ENCODE results near the gene RELN.
"Not testable (repeated sequence)": the region's sequence is repeated elsewhere in the genome, so short reads cannot be mapped to it uniquely, and the experiment has no call there.

RELN gene

GRCh38 chr7:103784646-103785286, 204.7 kb downstream of the RELN start:
- Mint-ChIP-seq H3K36me3 (no peaks in the 10 kb centered on the region), H3K27me3 (peaks cover 5% of the 10 kb centered on the region), H3K4me1 (no peaks in the 10 kb centered on the region), H3K4me3 (no peak overlapping the region), H3K9me3 (no peaks in the 10 kb centered on the region), H3K27ac (no peak overlapping the region)

- Mint-ChIP-seq H3K4me3 (no peak overlapping the region), H3K27ac (no peak overlapping the region), H3K36me3 (no peaks in the 10 kb centered on the region), H3K27me3 (peaks cover 4% of the 10 kb centered on the region), H3K9me3 (no peaks in the 10 kb centered on the region), H3K4me1 (no peaks in the 10 kb centered on the region)
Measured at GRCh38 chr7:103781409-103781808, 208.0 kb downstream of the RELN start.

- not testable (repeated sequence) for H3K27ac Mint-ChIP-seq, H3K9me3 Mint-ChIP-seq, H3K4me1 Mint-ChIP-seq, H3K27me3 Mint-ChIP-seq, H3K4me3 Mint-ChIP-seq, H3K36me3 Mint-ChIP-seq
Measured at GRCh38 chr7:103780561-103780960, 208.9 kb downstream of the RELN start.

DNA sequence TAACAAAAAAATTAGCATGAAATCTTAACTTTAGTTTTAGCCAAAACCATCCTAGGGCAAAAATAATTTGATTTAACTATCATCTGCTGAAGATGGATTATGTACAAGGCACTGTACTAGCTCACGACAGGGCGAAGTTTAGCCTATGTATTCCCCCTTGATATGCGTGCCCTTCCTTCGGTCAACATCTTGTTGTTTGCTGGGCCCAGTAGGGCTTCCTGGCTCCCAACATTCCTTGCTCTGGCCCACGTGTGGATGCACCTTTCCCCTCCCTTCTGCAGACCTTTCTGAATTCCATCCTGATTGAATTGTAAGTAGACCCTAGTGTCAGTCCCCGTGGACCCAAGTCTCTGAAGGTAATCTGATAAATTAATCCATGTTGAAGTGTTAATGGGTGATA, 212.0 kb downstream of the RELN start:
- no peaks in the 10 kb centered on the region for H3K4me1 Mint-ChIP-seq
- no peaks in the 10 kb centered on the region for H3K36me3 Mint-ChIP-seq
- H3K4me3 Mint-ChIP-seq = no peak overlapping the region
- peaks cover 3% of the 10 kb centered on the region for H3K27me3 Mint-ChIP-seq
- H3K27ac Mint-ChIP-seq = no peak overlapping the region
- no peaks in the 10 kb centered on the region for H3K9me3 Mint-ChIP-seq

DNA sequence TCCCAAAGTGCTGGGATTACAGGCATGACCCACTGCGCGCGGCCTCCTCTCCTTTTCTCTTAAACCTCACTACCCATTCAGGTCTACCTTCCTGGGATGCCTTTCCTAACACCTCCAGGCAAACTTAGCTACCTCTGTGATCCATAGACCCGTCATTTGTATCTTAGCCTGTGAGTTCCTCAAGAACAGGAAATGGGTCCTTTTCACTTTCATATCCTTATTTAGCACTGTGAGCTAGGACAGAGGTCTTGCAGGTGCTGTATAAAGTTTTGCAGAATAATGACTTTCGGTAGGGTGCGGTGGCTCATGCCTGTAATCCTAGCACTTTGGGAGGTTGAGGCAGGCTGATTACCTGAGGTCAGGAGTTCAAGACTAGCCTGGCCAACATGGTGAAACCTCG, 215.7 kb downstream of the RELN start:
- no peak overlapping the region for H3K4me3 Mint-ChIP-seq
- no peaks in the 10 kb centered on the region for H3K9me3 Mint-ChIP-seq
- H3K27ac Mint-ChIP-seq = no peak overlapping the region
- no peaks in the 10 kb centered on the region for H3K36me3 Mint-ChIP-seq
- H3K4me1 Mint-ChIP-seq = no peaks in the 10 kb centered on the region
- peaks cover 5% of the 10 kb centered on the region for H3K27me3 Mint-ChIP-seq

DNA sequence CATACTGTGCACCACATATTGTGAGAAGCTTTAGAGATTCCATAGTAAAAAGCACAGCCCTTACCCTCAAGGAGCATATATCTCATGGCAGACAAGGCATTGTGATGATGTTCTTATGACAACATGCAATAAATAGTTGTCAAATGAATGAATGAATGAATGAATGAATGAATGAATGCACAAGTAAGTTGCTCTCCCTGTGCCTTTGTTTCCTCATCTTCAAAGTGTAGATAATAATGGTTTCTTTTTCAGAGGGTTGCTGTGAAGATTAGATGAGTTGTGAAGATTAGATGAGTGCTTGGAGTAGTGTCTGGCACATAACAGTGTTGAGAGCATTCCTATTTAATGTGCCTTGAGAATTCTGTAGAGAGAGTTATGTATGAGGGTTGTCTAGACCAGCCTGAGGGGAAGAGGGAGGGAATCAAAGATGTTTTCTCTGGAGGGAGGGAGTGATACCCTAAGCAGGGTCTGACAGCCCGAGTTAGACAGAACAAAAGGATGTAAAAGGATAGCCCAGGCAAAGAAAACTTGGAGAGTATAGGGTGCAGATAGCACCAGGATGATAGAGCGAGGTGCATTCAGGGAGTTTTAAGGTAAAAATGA, 217.2 kb downstream of the RELN start:
- Mint-ChIP-seq H3K27ac (no peak overlapping the region), H3K4me3 (no peak overlapping the region), H3K9me3 (no peaks in the 10 kb centered on the region), H3K27me3 (peaks cover 5% of the 10 kb centered on the region), H3K4me1 (no peaks in the 10 kb centered on the region), H3K36me3 (no peaks in the 10 kb centered on the region)

- peaks cover 6% of the 10 kb centered on the region for H3K27me3 Mint-ChIP-seq
- H3K36me3 Mint-ChIP-seq = no peaks in the 10 kb centered on the region
- H3K9me3 Mint-ChIP-seq = no peaks in the 10 kb centered on the region
- no peaks in the 10 kb centered on the region for H3K4me1 Mint-ChIP-seq
- no peak overlapping the region for H3K27ac Mint-ChIP-seq
- H3K4me3 Mint-ChIP-seq = no peak overlapping the region
Measured at GRCh38 chr7:103771294-103771693, 218.2 kb downstream of the RELN start.

DNA sequence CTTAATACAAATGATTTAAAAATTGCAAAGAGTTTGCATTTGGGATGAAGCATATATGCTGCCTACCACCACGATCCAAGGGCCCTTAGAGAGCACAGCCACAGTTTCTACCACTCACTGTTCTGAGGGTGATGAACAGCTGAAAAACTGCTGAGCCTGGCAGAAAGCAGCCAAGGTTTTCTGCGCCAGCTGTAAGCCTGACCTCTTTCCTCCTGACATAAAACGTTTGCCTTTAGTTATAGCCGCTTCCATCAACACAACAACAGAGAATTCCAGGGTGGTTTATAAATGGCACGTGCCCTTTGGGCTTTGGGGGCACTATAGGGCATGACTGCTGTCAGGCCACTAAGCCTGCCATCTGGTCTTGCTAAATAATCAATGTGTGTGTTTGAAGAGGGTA, 222.8 kb downstream of the RELN start:
- Mint-ChIP-seq H3K9me3 (no peaks in the 10 kb centered on the region), H3K27me3 (peaks cover 8% of the 10 kb centered on the region), H3K27ac (no peak overlapping the region), H3K4me3 (no peak overlapping the region), H3K36me3 (no peaks in the 10 kb centered on the region), H3K4me1 (no peaks in the 10 kb centered on the region)

- H3K27ac Mint-ChIP-seq = peak overlapping the region; percentile 48
- H3K27me3 Mint-ChIP-seq = peaks cover 6% of the 10 kb centered on the region
- H3K9me3 Mint-ChIP-seq = no peaks in the 10 kb centered on the region
- no peaks in the 10 kb centered on the region for H3K36me3 Mint-ChIP-seq
- H3K4me3 Mint-ChIP-seq = no peak overlapping the region
- H3K4me1 Mint-ChIP-seq = no peaks in the 10 kb centered on the region
Measured at GRCh38 chr7:103765901-103766300, 223.6 kb downstream of the RELN start.

DNA sequence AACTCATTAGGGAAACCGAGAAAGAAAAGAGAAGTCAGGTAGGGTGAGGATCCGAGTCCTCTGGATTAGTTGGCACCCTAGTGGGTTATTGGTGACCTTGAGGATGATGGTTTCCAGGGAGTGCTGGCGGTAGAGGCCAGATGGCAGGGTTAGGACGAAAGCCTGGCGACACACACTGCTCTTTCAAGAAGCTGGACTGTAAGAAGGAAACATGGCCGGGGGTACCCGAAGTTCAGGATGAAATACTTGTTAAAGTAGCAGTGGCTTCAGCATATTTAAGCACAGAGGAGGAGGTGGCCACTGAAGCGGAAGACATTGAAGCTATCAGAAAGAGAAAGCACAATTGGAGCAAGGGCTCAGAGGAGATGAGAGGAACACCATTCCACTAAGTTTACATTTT, 224.6 kb downstream of the RELN start:
- Mint-ChIP-seq H3K27me3 (peaks cover 6% of the 10 kb centered on the region), H3K27ac (no peak overlapping the region), H3K4me3 (no peak overlapping the region), H3K36me3 (no peaks in the 10 kb centered on the region), H3K4me1 (no peaks in the 10 kb centered on the region), H3K9me3 (no peaks in the 10 kb centered on the region)

- Mint-ChIP-seq H3K36me3 (no peaks in the 10 kb centered on the region), H3K27ac (no peak overlapping the region), H3K9me3 (no peaks in the 10 kb centered on the region), H3K27me3 (peaks cover 6% of the 10 kb centered on the region), H3K4me1 (no peaks in the 10 kb centered on the region), H3K4me3 (no peak overlapping the region)
Measured at GRCh38 chr7:103762877-103763276, 226.6 kb downstream of the RELN start.

DNA sequence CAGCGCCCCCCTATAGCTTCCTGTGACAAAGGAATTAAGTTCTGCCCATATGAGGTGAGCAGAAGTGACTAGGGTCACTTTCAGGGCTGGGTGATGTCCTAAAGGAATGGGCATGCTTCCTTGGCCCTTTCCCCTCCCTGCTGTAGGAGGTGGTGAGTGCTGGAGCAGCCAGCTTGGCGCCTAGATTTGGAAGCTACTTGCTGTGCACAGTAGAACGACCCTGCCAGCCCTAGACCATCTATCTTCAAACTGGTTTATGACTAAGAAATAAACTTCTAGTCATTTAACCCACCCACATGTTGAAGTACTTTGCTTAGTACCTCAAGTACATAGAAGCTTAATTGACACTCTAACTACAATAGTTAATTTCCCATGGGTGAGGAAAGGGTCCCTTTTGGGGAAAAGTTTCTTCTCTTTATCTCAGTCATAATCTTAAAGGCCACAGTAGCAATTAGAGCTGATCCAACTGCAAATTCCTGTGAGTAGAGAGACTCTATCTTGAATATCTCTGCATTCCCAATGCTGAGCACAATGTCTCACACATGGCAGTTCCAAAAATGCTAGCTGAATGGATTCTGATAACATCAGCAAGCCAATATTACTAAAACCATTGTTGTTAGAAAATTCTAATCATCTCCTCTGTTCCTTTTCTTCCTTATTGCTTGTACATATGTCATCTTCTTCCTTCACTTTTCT, 227.2 kb downstream of the RELN start:
- H3K4me3 Mint-ChIP-seq = no peak overlapping the region
- H3K27ac Mint-ChIP-seq = no peak overlapping the region
- no peaks in the 10 kb centered on the region for H3K9me3 Mint-ChIP-seq
- H3K36me3 Mint-ChIP-seq = no peaks in the 10 kb centered on the region
- H3K27me3 Mint-ChIP-seq = peaks cover 6% of the 10 kb centered on the region
- no peaks in the 10 kb centered on the region for H3K4me1 Mint-ChIP-seq

- no peak overlapping the region for H3K4me3 Mint-ChIP-seq
- no peak overlapping the region for H3K27ac Mint-ChIP-seq
- H3K27me3 Mint-ChIP-seq = peaks cover 2% of the 10 kb centered on the region
- no peaks in the 10 kb centered on the region for H3K9me3 Mint-ChIP-seq
- H3K4me1 Mint-ChIP-seq = no peaks in the 10 kb centered on the region
- H3K36me3 Mint-ChIP-seq = no peaks in the 10 kb centered on the region
Measured at GRCh38 chr7:103752995-103753394, 236.5 kb downstream of the RELN start.

GRCh38 chr7:103751311-103751880, 238.1 kb downstream of the RELN start:
- H3K27me3 Mint-ChIP-seq = peaks cover 2% of the 10 kb centered on the region

DNA sequence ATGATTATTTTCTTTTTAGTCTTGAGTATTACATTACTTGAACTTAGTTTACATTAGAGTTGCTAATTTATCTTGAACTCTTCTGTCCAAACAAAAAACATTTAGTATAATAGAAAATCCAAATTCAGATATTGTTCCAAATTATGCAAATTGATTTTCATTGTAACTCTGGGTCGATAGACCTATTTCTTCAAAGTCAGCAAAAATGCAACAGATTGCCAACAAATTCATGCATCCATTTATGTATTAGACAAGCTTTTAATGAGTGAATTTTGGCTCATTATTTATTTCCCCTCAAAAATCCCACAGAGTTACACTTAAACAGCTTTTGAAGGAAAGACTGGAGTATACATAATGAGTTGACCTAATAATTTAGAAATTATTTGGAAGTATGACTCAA, 240.8 kb downstream of the RELN start:
- H3K4me3 Mint-ChIP-seq = no peak overlapping the region
- no peaks in the 10 kb centered on the region for H3K36me3 Mint-ChIP-seq
- H3K27ac Mint-ChIP-seq = no peak overlapping the region
- no peaks in the 10 kb centered on the region for H3K27me3 Mint-ChIP-seq
- H3K9me3 Mint-ChIP-seq = no peaks in the 10 kb centered on the region
- H3K4me1 Mint-ChIP-seq = no peaks in the 10 kb centered on the region

More at GRCh38 chr7:103751311-103751880, 238.1 kb downstream of the RELN start:
- Mint-ChIP-seq H3K9me3 (no peaks in the 10 kb centered on the region), H3K4me3 (no peak overlapping the region), H3K36me3 (no peaks in the 10 kb centered on the region), H3K27ac (no peak overlapping the region), H3K4me1 (no peaks in the 10 kb centered on the region)

DNA sequence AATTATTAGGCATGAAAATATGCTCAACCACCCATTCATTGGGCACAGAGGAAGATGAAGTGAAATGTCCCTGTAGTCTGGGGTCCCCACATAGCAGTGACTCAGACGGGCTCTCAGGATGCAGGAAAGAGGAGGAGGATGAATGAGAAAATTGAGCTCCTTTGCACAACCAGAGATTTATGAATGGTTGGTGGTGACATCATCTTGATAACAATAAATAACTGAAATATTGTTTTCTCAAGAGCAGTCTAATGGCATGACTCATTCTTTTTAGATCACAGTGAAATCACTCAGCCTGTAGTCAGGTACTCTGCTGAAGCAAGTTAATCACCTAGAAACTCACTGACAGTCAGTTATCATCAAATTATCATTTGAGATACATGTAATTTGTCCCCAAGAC, 254.1 kb downstream of the RELN start:
- Mint-ChIP-seq H3K9me3 (no peaks in the 10 kb centered on the region), H3K4me1 (no peaks in the 10 kb centered on the region), H3K27me3 (no peaks in the 10 kb centered on the region), H3K4me3 (no peak overlapping the region), H3K36me3 (no peaks in the 10 kb centered on the region), H3K27ac (no peak overlapping the region)
